HG03139 (cell line): ENCODE data around the gene ADARB2.

ENCODE experiments used
- ATAC-seq: cut with Tn5 transposase; IDR thresholded peaks from one replicate; pipeline ENCODE4 v1.9.1; 2021; ENCODE audit not compliant: unreplicated experiment

The ADARB2 gene

GRCh38 chr10:1154531-1155295, 582.6 kb downstream of the ADARB2 start:
- no peak for ATAC-seq

GRCh38 chr10:1153805-1154351, 583.4 kb downstream of the ADARB2 start:
- no peak for ATAC-seq

- no peak for ATAC-seq
Measured at GRCh38 chr10:1153251-1153763, 584.0 kb downstream of the ADARB2 start.

- no peak for ATAC-seq
Measured at GRCh38 chr10:1152386-1153250, 584.7 kb downstream of the ADARB2 start.

- no peak for ATAC-seq
Measured at GRCh38 chr10:1151076-1152033, 586.0 kb downstream of the ADARB2 start.

- no peak for ATAC-seq
Measured at GRCh38 chr10:1150638-1150955, 586.7 kb downstream of the ADARB2 start.

GRCh38 chr10:1149793-1150637, 587.3 kb downstream of the ADARB2 start:
- no peak for ATAC-seq

- ATAC-seq: no peak
Measured at GRCh38 chr10:1148855-1149605, 588.3 kb downstream of the ADARB2 start.

- no peak for ATAC-seq
Measured at GRCh38 chr10:1147810-1148209, 589.5 kb downstream of the ADARB2 start.

- no peak for ATAC-seq
Measured at GRCh38 chr10:1142596-1142995, 594.7 kb downstream of the ADARB2 start.

- ATAC-seq: no peak
Measured at GRCh38 chr10:1141701-1142100, 595.6 kb downstream of the ADARB2 start.

- no peak for ATAC-seq
Measured at GRCh38 chr10:1141261-1141660, 596.1 kb downstream of the ADARB2 start.

GRCh38 chr10:1138529-1138928, 598.8 kb downstream of the ADARB2 start:
- ATAC-seq: no peak

- ATAC-seq: no peak
Measured at GRCh38 chr10:1137499-1138163, 599.7 kb downstream of the ADARB2 start.

GRCh38 chr10:1136268-1136667, 601.1 kb downstream of the ADARB2 start:
- no peak for ATAC-seq

- ATAC-seq: no peak
Measured at GRCh38 chr10:1134156-1134555, 603.2 kb downstream of the ADARB2 start.

GRCh38 chr10:1133495-1134045, 603.8 kb downstream of the ADARB2 start:
- ATAC-seq: no peak

GRCh38 chr10:1132584-1132983, 604.7 kb downstream of the ADARB2 start:
- no peak for ATAC-seq
